Measurements from ENCODE around the gene CACNB4. TPM values are rescaled to one million over a fixed set of nuclear protein-coding genes. Genes with fewer than 3 reads are reported as not detected.

CACNB4 gene
- total RNA-seq, 2 experiments from 2014 or later = 0.06 to 0.76 TPM

- intact Hi-C loops (cut with micrococcal nuclease; ENCODE audit: unreplicated experiment) = no loop called here
- H3K4me3 ChIP-seq (ENCODE audit: low read depth, low read length, poor library complexity, severe bottlenecking) = no peak overlapping the region
- no peaks in the 10 kb centered on the region for H3K36me3 ChIP-seq (ENCODE audit: insufficient read depth, low read length)
- H2AFZ ChIP-seq (ENCODE audit: low read length) = no peak overlapping the region
- ChIA-PET CTCF (ENCODE audit: unreplicated experiment) (no interaction called here), POLR2A (interaction anchor here (1.2 kb wide), 1 partner anchor 8 kb away, joined by 3 read pairs; no protein-coding TSS in a partner anchor)
- no TSS peak for BruUV-seq (replicated peaks)
- H3K79me2 ChIP-seq (ENCODE audit: insufficient read depth, low read depth, low read length) = no peaks in the 10 kb centered on the region
- DNase-seq (ENCODE audit: low spot score) = no peak
- H3K4me1 ChIP-seq (ENCODE audit: insufficient read depth, low read length, poor library complexity, severe bottlenecking) = no peaks in the 10 kb centered on the region
- no peak overlapping the region for H3K27ac ChIP-seq (ENCODE audit: low read depth, low read length, poor library complexity, severe bottlenecking)
- TF ChIP-seq EZH2phosphoT487 (IDR thresholded peaks at IDR 0.05; ENCODE audit: borderline replicate concordance, low read depth, low read length) (no peak), CTCF (conservative IDR thresholded peaks at IDR 0.05; ENCODE audit: low read length) (no peak)
- no peak overlapping the region for H3K4me2 ChIP-seq (ENCODE audit: low read length)
- no peaks in the 10 kb centered on the region for H4K20me1 ChIP-seq (ENCODE audit: insufficient read depth, low read length)
- H3K9me3 ChIP-seq (ENCODE audit: low read length) = no peaks in the 10 kb centered on the region
- no peaks in the 10 kb centered on the region for H3K9me2 ChIP-seq (ENCODE audit: insufficient read depth, low read length)
Observed at GRCh38 chr2:152103271-152103670, 4.4 kb upstream of the CACNB4 start.

GRCh38 chr2:152100961-152101360 lies 2.1 kb upstream of the CACNB4 start:
- no peaks in the 10 kb centered on the region for H3K9me3 ChIP-seq (ENCODE audit: low read length)
- BruUV-seq (replicated peaks) = no TSS peak

More at GRCh38 chr2:152100961-152101360, 2.1 kb upstream of the CACNB4 start:
- intact Hi-C loops (cut with micrococcal nuclease; ENCODE audit: unreplicated experiment) = no loop called here
- Histone ChIP-seq H4K20me1 (ENCODE audit: insufficient read depth, low read length) (no peaks in the 10 kb centered on the region), H3K4me1 (ENCODE audit: insufficient read depth, low read length, poor library complexity, severe bottlenecking) (no peaks in the 10 kb centered on the region), H2AFZ (ENCODE audit: low read length) (no peak overlapping the region), H3K4me3 (ENCODE audit: low read depth, low read length, poor library complexity, severe bottlenecking) (no peak overlapping the region), H3K79me2 (ENCODE audit: insufficient read depth, low read depth, low read length) (no peaks in the 10 kb centered on the region), H3K9me2 (ENCODE audit: insufficient read depth, low read length) (no peaks in the 10 kb centered on the region), H3K4me2 (ENCODE audit: low read length) (no peak overlapping the region), H3K36me3 (ENCODE audit: insufficient read depth, low read length) (no peaks in the 10 kb centered on the region), H3K27ac (ENCODE audit: low read depth, low read length, poor library complexity, severe bottlenecking) (no peak overlapping the region)
- DNase-seq (ENCODE audit: low spot score) = no peak
- ChIA-PET POLR2A (interaction anchor here (0.9 kb wide), 1 partner anchor 13 kb away, joined by 3 read pairs; no protein-coding TSS in a partner anchor), CTCF (ENCODE audit: unreplicated experiment) (no interaction called here)
- no peak for TF ChIP-seq CTCF (conservative IDR thresholded peaks at IDR 0.05; ENCODE audit: low read length)
- no peak for TF ChIP-seq EZH2phosphoT487 (IDR thresholded peaks at IDR 0.05; ENCODE audit: borderline replicate concordance, low read depth, low read length)

Data from OCI-LY7 (cell line).